ENCODE data around the gene SZT2. TPM values are rescaled to one million over a fixed set of nuclear protein-coding genes. Genes with fewer than 3 reads are reported as not detected.

SZT2 gene
- total and polyA plus RNA-seq, 10 of the 15 experiments (the other 5 are each of a cell fraction or from before 2014, with no cell fraction given): 1.4 to 38.3 (median 12.7) TPM

GRCh38 chr1:43396059-43396458, 6.4 kb downstream of the SZT2 start:
- no peak overlapping the region for H3K9ac ChIP-seq (ENCODE audit: control insufficient read depth, insufficient read depth, low read length)
- ChIA-PET SMC1A (ENCODE audit: uncharacterized antibody, unreplicated experiment) (no interaction called here), CTCF (no interaction called here), RAD21 (ENCODE audit: unreplicated experiment) (no interaction called here), POLR2A (no interaction called here)
- no TSS peak for BruUV-seq (replicated peaks)
- WGBS (ENCODE audit: insufficient coverage, insufficient replicate concordance, low lambda C conversion rate, missing lambda C conversion rate): 86% methylated on average over 1 of the region's 1 CpG
- no peaks in the 10 kb centered on the region for H3K27me3 ChIP-seq (replicated peaks in 1 of 2; ENCODE audit: control insufficient read depth in 2 of 2, insufficient read depth in 2 of 2, low read length in 1 of 2)
- no peaks in the 10 kb centered on the region for H4K20me1 ChIP-seq (ENCODE audit: control insufficient read depth, insufficient read depth)
- no peak overlapping the region for H3K4me2 ChIP-seq (ENCODE audit: control insufficient read depth, insufficient read depth)
- H2AFZ ChIP-seq (ENCODE audit: control insufficient read depth, low read depth, low read length): no peak overlapping the region
- DNase-seq (ENCODE audit: low read depth, low spot score): no peak
- intact Hi-C loops (cut with micrococcal nuclease; ENCODE audit: unreplicated experiment): no loop called here
- H3K4me3 ChIP-seq: no peak overlapping the region
- TF ChIP-seq PRDM15 (CRISPR knock-in tag; IDR thresholded peaks at IDR 0.05): no peak
- TF ChIP-seq SKIL (IDR thresholded peaks at IDR 0.05; ENCODE audit: low read depth, poor library complexity, severe bottlenecking): no peak
- no peak for TF ChIP-seq POLR2AphosphoS5 (IDR thresholded peaks at IDR 0.05; ENCODE audit: low read length)
- no peak for TF ChIP-seq ZNF274 (IDR thresholded peaks at IDR 0.05; ENCODE audit: insufficient read depth, insufficient read length)
- TF ChIP-seq FOXK2 (IDR thresholded peaks at IDR 0.05): no peak
- TF ChIP-seq EGR1 (IDR thresholded peaks at IDR 0.05; ENCODE audit: borderline replicate concordance in 1 of 2, low read depth in 2 of 2, low read length in 2 of 2): no peak
- TF ChIP-seq ZBTB33 (IDR thresholded peaks at IDR 0.05): no peak
- TF ChIP-seq TARDBP (IDR thresholded peaks at IDR 0.05; ENCODE audit: borderline replicate concordance): no peak
- no peak for TF ChIP-seq MTA3 (IDR thresholded peaks at IDR 0.05; ENCODE audit: borderline replicate concordance, low read length)
- no peak for TF ChIP-seq BHLHE40 (IDR thresholded peaks at IDR 0.05; ENCODE audit: borderline replicate concordance in 1 of 2, low read depth in 2 of 2, low read length in 1 of 2)
- H3K27ac ChIP-seq (ENCODE audit: control insufficient read depth, insufficient read depth): no peak overlapping the region
- H3K9me3 ChIP-seq (replicated peaks; ENCODE audit: control insufficient read depth, insufficient read depth, low read length): no peaks in the 10 kb centered on the region
- FAIRE-seq: no peak
- peaks cover 0 to 5% of the 10 kb centered on the region in 2 experiments; a peak in 1 of 4 replicates for H3K36me3 ChIP-seq (ENCODE audit: control insufficient read depth in 2 of 2, insufficient read depth in 2 of 2, low read length in 1 of 2)
- peaks cover 4% of the 10 kb centered on the region for H3K79me2 ChIP-seq (ENCODE audit: control insufficient read depth, insufficient read depth, low read length)
- in situ Hi-C loops (cut with MboI): no loop called here
- peaks cover 2% of the 10 kb centered on the region; the same call in 1 of the 2 replicates for H3K4me1 ChIP-seq (ENCODE audit: control insufficient read depth, insufficient read depth, low read length)
- ATAC-seq: no peak

Data from GM12878 (cell line).